GM19452 (cell line): ENCODE results near the gene DTD1.

Experiments used
- ATAC-seq: cut with Tn5 transposase; IDR thresholded peaks from one replicate; pipeline ENCODE4 v1.9.1; 2021; ENCODE audit not compliant: unreplicated experiment

Gene DTD1

GRCh38 chr20:18701969-18702368 lies 114.1 kb downstream of the DTD1 start:
- no peak for ATAC-seq

- no peak for ATAC-seq
These were observed 114.9 kb downstream of the DTD1 start for GRCh38 chr20:18702736-18703135.

GRCh38 chr20:18705490-18705889 lies 117.6 kb downstream of the DTD1 start:
- ATAC-seq, result no peak

- ATAC-seq, result no peak
These were observed 118.1 kb downstream of the DTD1 start for GRCh38 chr20:18705910-18706309.

- no peak for ATAC-seq
These were observed 124.3 kb downstream of the DTD1 start for GRCh38 chr20:18712131-18712530.

GRCh38 chr20:18712882-18713281 lies 125.0 kb downstream of the DTD1 start:
- ATAC-seq, result no peak

GRCh38 chr20:18715564-18715963 lies 127.7 kb downstream of the DTD1 start:
- no peak for ATAC-seq

GRCh38 chr20:18717062-18717461 lies 129.2 kb downstream of the DTD1 start:
- no peak for ATAC-seq

- ATAC-seq, result no peak
These were observed 130.3 kb downstream of the DTD1 start for GRCh38 chr20:18718129-18718528.

- ATAC-seq, result no peak
These were observed 131.6 kb downstream of the DTD1 start for GRCh38 chr20:18719426-18719825.

GRCh38 chr20:18721551-18722115 lies 133.8 kb downstream of the DTD1 start:
- no peak for ATAC-seq

GRCh38 chr20:18722371-18722770 lies 134.5 kb downstream of the DTD1 start:
- no peak for ATAC-seq

GRCh38 chr20:18724077-18724476 lies 136.2 kb downstream of the DTD1 start:
- ATAC-seq, result no peak

- no peak for ATAC-seq
These were observed 137.1 kb downstream of the DTD1 start for GRCh38 chr20:18724788-18725464.

GRCh38 chr20:18727032-18727508 lies 139.2 kb downstream of the DTD1 start:
- ATAC-seq, result no peak

- ATAC-seq, result peak; percentile 95
These were observed 140.5 kb downstream of the DTD1 start for GRCh38 chr20:18728165-18728869.

GRCh38 chr20:18728870-18729224 lies 141.0 kb downstream of the DTD1 start:
- ATAC-seq, result peak; percentile 51

GRCh38 chr20:18729231-18729825 lies 141.5 kb downstream of the DTD1 start:
- ATAC-seq, result no peak

GRCh38 chr20:18731940-18732339 lies 144.1 kb downstream of the DTD1 start:
- ATAC-seq, result no peak

- no peak for ATAC-seq
These were observed 146.8 kb downstream of the DTD1 start for GRCh38 chr20:18734525-18735189.

GRCh38 chr20:18737140-18737539 lies 149.3 kb downstream of the DTD1 start:
- no peak for ATAC-seq
